SHP77 (cell line): Measurements from ENCODE around the gene LAMC1.

Experiments used
- DNase-seq, 2 experiments: peaks; one replicate each; lab custom pipeline; 2025; lab: John Stamatoyannopoulos, UW

LAMC1 gene

GRCh38 chr1:183079712-183080388, 56.6 kb downstream of the LAMC1 start:
- no peak for DNase-seq

GRCh38 chr1:183080406-183080805, 57.2 kb downstream of the LAMC1 start:
- DNase-seq = no peak

GRCh38 chr1:183081402-183082120, 58.3 kb downstream of the LAMC1 start:
- no peak for DNase-seq

- no peak for DNase-seq
These were observed 59.4 kb downstream of the LAMC1 start for GRCh38 chr1:183082650-183083049.

GRCh38 chr1:183087001-183087400, 63.8 kb downstream of the LAMC1 start:
- DNase-seq = no peak

- peak in 1 of 2 experiments; percentile 42 for DNase-seq
These were observed 65.9 kb downstream of the LAMC1 start for GRCh38 chr1:183089025-183089639.

- peak in 1 of 2 experiments; percentile 19 for DNase-seq
These were observed 67.3 kb downstream of the LAMC1 start for GRCh38 chr1:183090391-183091006.

- no peak for DNase-seq
These were observed 68.0 kb downstream of the LAMC1 start for GRCh38 chr1:183091181-183091580.

- no peak for DNase-seq
These were observed 69.1 kb downstream of the LAMC1 start for GRCh38 chr1:183092350-183092749.

GRCh38 chr1:183093066-183093668, 69.9 kb downstream of the LAMC1 start:
- DNase-seq = no peak

GRCh38 chr1:183093786-183094298, 70.6 kb downstream of the LAMC1 start:
- DNase-seq = no peak

- no peak for DNase-seq
These were observed 71.1 kb downstream of the LAMC1 start for GRCh38 chr1:183094351-183094750.

- no peak for DNase-seq
These were observed 73.1 kb downstream of the LAMC1 start for GRCh38 chr1:183096351-183096750.

- no peak for DNase-seq
These were observed 73.7 kb downstream of the LAMC1 start for GRCh38 chr1:183096894-183097293.

GRCh38 chr1:183097438-183098051, 74.3 kb downstream of the LAMC1 start:
- DNase-seq = no peak

- DNase-seq = no peak
These were observed 75.1 kb downstream of the LAMC1 start for GRCh38 chr1:183098317-183098716.

GRCh38 chr1:183100361-183100974, 77.2 kb downstream of the LAMC1 start:
- DNase-seq = no peak

GRCh38 chr1:183101081-183101480, 77.9 kb downstream of the LAMC1 start:
- no peak for DNase-seq

- DNase-seq = no peak
These were observed 78.6 kb downstream of the LAMC1 start for GRCh38 chr1:183101841-183102276.

- no peak for DNase-seq
These were observed 79.9 kb downstream of the LAMC1 start for GRCh38 chr1:183103147-183103546.

GRCh38 chr1:183103577-183103976, 80.4 kb downstream of the LAMC1 start:
- DNase-seq = no peak
